HG03135 (cell line): Measurements from ENCODE around the gene LRRC4C.

Experiments
- ATAC-seq: cut with Tn5 transposase; IDR thresholded peaks from one replicate; pipeline ENCODE4 v1.9.1; 2021; ENCODE audit warnings: mild to moderate bottlenecking, moderate library complexity; ENCODE audit not compliant: unreplicated experiment

The LRRC4C gene

GRCh38 chr11:40133498-40133897 is 1326.0 kb downstream of the LRRC4C start:
- no peak for ATAC-seq

- no peak for ATAC-seq
These were observed 1326.5 kb downstream of the LRRC4C start for GRCh38 chr11:40132912-40133311.

GRCh38 chr11:40130427-40130826 is 1329.0 kb downstream of the LRRC4C start:
- no peak for ATAC-seq

- ATAC-seq, result no peak
These were observed 1330.2 kb downstream of the LRRC4C start for GRCh38 chr11:40129266-40129665.

GRCh38 chr11:40125054-40125453 is 1334.4 kb downstream of the LRRC4C start:
- no peak for ATAC-seq

- no peak for ATAC-seq
These were observed 1339.8 kb downstream of the LRRC4C start for GRCh38 chr11:40119661-40120060.

- no peak for ATAC-seq
These were observed 1340.7 kb downstream of the LRRC4C start for GRCh38 chr11:40118780-40119179.

- no peak for ATAC-seq
These were observed 1341.4 kb downstream of the LRRC4C start for GRCh38 chr11:40118026-40118425.

GRCh38 chr11:40104941-40105550 is 1354.4 kb downstream of the LRRC4C start:
- ATAC-seq, result no peak

- ATAC-seq, result no peak
These were observed 1358.7 kb downstream of the LRRC4C start for GRCh38 chr11:40100781-40101180.

GRCh38 chr11:40100162-40100553 is 1359.3 kb downstream of the LRRC4C start:
- ATAC-seq, result no peak

GRCh38 chr11:40099426-40100161 is 1359.9 kb downstream of the LRRC4C start:
- ATAC-seq, result no peak

- no peak for ATAC-seq
These were observed 1364.0 kb downstream of the LRRC4C start for GRCh38 chr11:40095446-40095845.

GRCh38 chr11:40094954-40095353 is 1364.5 kb downstream of the LRRC4C start:
- ATAC-seq, result no peak

- no peak for ATAC-seq
These were observed 1379.0 kb downstream of the LRRC4C start for GRCh38 chr11:40080434-40080833.
